Measurements from ENCODE around the gene SOS1. TPM values are rescaled to one million over a fixed set of nuclear protein-coding genes. Genes with fewer than 3 reads are reported as not detected.

The SOS1 gene
- total RNA-seq, 1 donor from 2014 or later: 28.5 TPM

DNA sequence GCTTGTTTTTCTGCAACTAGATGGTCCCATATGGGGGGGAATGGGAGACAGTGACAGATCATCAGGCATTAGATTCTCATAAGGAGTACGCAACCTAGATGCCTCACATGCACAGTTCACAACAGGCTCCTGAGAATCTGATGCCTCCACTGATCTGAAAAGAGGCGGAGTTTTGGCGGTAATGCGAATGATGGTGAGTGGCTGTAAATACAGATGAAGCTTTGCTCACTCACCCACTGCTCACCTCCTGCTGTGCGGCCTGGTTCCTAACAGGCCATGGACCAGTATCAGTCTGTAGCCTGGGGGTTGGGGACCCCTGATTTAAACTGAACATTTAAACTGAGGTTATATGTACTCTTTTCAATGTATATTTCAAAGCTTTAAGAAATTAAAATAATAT, 40.7 kb downstream of the SOS1 start:
- no peak overlapping the region for H3K4me3 Mint-ChIP-seq
- Histone ChIP-seq H3K79me2 (ENCODE audit: low read depth) (peaks cover 95% of the 10 kb centered on the region), H4K20me1 (ENCODE audit: low read depth) (peaks cover 12% of the 10 kb centered on the region)

DNA sequence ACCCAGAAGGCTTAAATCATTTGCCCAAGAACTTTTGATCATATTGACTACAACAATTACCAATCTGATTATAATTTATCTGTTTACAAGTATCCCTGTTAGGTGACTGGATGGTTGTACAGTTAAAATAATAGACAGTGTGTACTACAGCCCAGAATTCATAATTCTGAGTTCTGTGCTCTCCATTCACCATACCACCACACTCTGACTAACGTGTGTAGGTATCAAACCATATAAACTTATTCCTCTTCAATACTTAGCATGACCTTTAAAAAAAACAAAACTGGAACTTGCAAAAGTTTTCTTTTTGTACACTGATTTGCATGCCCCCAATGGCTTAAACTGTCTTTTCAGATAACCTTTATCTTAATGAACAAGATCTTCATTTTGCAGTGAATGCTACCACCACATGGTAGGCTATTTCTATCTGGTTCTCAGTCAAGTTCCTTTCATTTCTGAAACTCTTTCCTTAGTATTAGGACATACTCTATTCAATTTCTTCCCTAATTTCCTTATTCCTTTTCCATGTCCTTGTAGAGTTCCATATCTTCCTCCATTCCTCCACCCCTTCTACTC, 50.9 kb downstream of the SOS1 start:
- DNase-seq (ENCODE audit: low spot score): no peak
- Mint-ChIP-seq H3K36me3 (peaks cover 12% of the 10 kb centered on the region), H3K27me3 (ENCODE audit: insufficient read depth, low read depth) (no peaks in the 10 kb centered on the region), H3K9me3 (no peaks in the 10 kb centered on the region), H3K4me1 (peaks cover 9% of the 10 kb centered on the region), H3K27ac (no peak overlapping the region), H3K4me3 (no peak overlapping the region)
- Histone ChIP-seq H2AFZ (replicated peaks) (no peak overlapping the region), H3K9ac (no peak overlapping the region), H3K9me3 (ENCODE audit: low read depth) (no peaks in the 10 kb centered on the region), H4K20me1 (ENCODE audit: low read depth) (peaks cover 45% of the 10 kb centered on the region), H3K27ac (no peak overlapping the region), H3F3A (ENCODE audit: low read depth) (no peaks in the 10 kb centered on the region), H3K79me2 (ENCODE audit: low read depth) (peaks cover 72% of the 10 kb centered on the region), H3K4me1 (peaks cover 15% of the 10 kb centered on the region), H3K4me2 (no peak overlapping the region), H3K36me3 (no peaks in the 10 kb centered on the region), H3K4me3 (no peak overlapping the region), H3K27me3 (no peaks in the 10 kb centered on the region)
- TF ChIP-seq EZH2 (IDR thresholded peaks at IDR 0.05): no peak

More for the DNA sequence above, 40.7 kb downstream of the SOS1 start:
- no peaks in the 10 kb centered on the region for H3K27me3 ChIP-seq
- no peak overlapping the region for H3K4me2 ChIP-seq
- no peak for DNase-seq (ENCODE audit: low spot score)
- H3K4me3 ChIP-seq: no peak overlapping the region
- Mint-ChIP-seq H3K9me3 (peaks cover 12% of the 10 kb centered on the region), H3K27me3 (ENCODE audit: insufficient read depth, low read depth) (no peaks in the 10 kb centered on the region), H3K27ac (no peak overlapping the region), H3K36me3 (peaks cover 10% of the 10 kb centered on the region), H3K4me1 (no peaks in the 10 kb centered on the region)
- no peak overlapping the region for H3K27ac ChIP-seq
- no peaks in the 10 kb centered on the region for H3K9me3 ChIP-seq (ENCODE audit: low read depth)
- no peak overlapping the region for H2AFZ ChIP-seq (replicated peaks)
- no peaks in the 10 kb centered on the region for H3K4me1 ChIP-seq
- no peaks in the 10 kb centered on the region for H3F3A ChIP-seq (ENCODE audit: low read depth)
- TF ChIP-seq, protein P1, sequence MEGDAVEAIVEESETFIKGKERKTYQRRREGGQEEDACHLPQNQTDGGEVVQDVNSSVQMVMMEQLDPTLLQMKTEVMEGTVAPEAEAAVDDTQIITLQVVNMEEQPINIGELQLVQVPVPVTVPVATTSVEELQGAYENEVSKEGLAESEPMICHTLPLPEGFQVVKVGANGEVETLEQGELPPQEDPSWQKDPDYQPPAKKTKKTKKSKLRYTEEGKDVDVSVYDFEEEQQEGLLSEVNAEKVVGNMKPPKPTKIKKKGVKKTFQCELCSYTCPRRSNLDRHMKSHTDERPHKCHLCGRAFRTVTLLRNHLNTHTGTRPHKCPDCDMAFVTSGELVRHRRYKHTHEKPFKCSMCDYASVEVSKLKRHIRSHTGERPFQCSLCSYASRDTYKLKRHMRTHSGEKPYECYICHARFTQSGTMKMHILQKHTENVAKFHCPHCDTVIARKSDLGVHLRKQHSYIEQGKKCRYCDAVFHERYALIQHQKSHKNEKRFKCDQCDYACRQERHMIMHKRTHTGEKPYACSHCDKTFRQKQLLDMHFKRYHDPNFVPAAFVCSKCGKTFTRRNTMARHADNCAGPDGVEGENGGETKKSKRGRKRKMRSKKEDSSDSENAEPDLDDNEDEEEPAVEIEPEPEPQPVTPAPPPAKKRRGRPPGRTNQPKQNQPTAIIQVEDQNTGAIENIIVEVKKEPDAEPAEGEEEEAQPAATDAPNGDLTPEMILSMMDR (IDR thresholded peaks at IDR 0.05): no peak
- TF ChIP-seq EZH2 (IDR thresholded peaks at IDR 0.05) (no peak), EZH2phosphoT487 (IDR thresholded peaks at IDR 0.05) (no peak)
- H3K9ac ChIP-seq: no peak overlapping the region
- no peaks in the 10 kb centered on the region for H3K36me3 ChIP-seq

DNA sequence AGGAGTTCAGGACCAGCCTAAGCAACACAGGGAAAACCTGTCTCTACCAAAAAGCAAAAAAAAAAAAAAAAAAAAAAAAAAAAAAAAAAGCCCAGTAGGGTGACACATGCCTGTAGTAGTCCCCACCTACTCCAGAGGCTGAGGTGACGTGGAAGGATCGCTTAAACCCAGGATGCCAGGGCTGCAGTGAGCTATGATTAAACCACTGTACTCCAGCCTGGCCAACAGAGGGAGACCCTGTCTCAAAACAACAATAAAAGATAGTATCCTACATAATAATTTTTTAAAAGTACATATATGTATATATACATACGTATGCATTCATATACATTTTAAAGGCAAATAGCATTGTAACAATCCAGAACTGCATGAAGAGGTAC, 51.7 kb downstream of the SOS1 start:
- Mint-ChIP-seq H3K4me3 (no peak overlapping the region), H3K27me3 (ENCODE audit: insufficient read depth, low read depth) (no peaks in the 10 kb centered on the region), H3K27ac (no peak overlapping the region), H3K4me1 (peaks cover 9% of the 10 kb centered on the region), H3K9me3 (no peaks in the 10 kb centered on the region), H3K36me3 (peaks cover 9% of the 10 kb centered on the region)
- Histone ChIP-seq H3F3A (ENCODE audit: low read depth) (no peaks in the 10 kb centered on the region), H3K4me3 (no peak overlapping the region), H3K9me3 (ENCODE audit: low read depth) (no peaks in the 10 kb centered on the region), H3K4me1 (peaks cover 15% of the 10 kb centered on the region), H2AFZ (replicated peaks) (no peak overlapping the region), H3K27me3 (no peaks in the 10 kb centered on the region), H3K9ac (no peak overlapping the region), H3K27ac (no peak overlapping the region), H4K20me1 (ENCODE audit: low read depth) (peaks cover 45% of the 10 kb centered on the region), H3K36me3 (no peaks in the 10 kb centered on the region), H3K79me2 (ENCODE audit: low read depth) (peaks cover 65% of the 10 kb centered on the region), H3K4me2 (no peak overlapping the region)
- no peak for TF ChIP-seq EZH2phosphoT487 (IDR thresholded peaks at IDR 0.05)
- TF ChIP-seq, protein P1 (IDR thresholded peaks at IDR 0.05): peak; percentile 14
- DNase-seq (ENCODE audit: low spot score): peak; percentile 6

DNA sequence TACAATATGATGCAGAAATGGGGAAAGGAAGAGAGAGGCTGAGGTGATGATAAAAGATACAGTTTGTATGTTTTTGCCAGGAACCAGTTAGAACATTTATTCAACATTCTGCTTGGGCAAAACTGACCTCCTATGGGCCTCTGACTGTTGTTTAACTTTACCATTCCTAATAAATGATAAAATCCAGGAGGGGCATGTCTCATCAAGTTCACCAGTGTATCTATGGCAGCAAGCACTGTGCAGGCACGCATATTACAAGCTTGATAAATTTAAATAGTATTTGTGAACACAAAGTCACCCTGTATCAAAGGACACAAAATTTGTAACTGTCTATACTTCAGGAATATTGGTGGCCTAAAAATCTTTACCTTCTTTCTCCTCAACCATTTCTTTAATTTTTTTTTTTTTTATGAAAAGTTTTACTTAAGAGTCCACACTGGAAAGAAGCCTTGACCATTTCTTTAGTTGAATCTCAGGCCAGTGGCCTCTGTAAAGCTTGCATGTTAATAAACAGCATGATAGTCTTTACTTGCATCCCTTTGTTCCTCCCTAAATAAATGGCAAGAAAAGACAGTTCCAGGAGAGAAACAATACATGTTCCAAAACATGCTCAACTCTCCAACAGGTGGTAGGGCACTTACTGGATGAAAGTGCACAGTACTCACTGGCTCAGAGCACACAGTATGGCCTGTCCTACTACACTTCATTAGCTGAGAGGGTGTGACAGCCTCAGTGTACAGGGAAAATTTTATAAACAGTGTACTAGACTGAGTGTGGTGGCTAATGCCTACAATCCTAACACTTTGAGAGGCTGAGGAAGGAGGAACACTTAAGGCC, 52.3 kb downstream of the SOS1 start:
- Mint-ChIP-seq H3K36me3 (peaks cover 9% of the 10 kb centered on the region), H3K4me3 (no peak overlapping the region), H3K4me1 (peaks cover 9% of the 10 kb centered on the region), H3K9me3 (no peaks in the 10 kb centered on the region), H3K27me3 (ENCODE audit: insufficient read depth, low read depth) (no peaks in the 10 kb centered on the region), H3K27ac (no peak overlapping the region)
- Histone ChIP-seq H3K9me3 (ENCODE audit: low read depth) (no peaks in the 10 kb centered on the region), H3K79me2 (ENCODE audit: low read depth) (peaks cover 60% of the 10 kb centered on the region), H3K4me1 (peaks cover 15% of the 10 kb centered on the region), H3F3A (ENCODE audit: low read depth) (no peaks in the 10 kb centered on the region), H3K36me3 (no peaks in the 10 kb centered on the region), H3K4me2 (no peak overlapping the region), H3K27me3 (no peaks in the 10 kb centered on the region), H4K20me1 (ENCODE audit: low read depth) (peaks cover 42% of the 10 kb centered on the region), H2AFZ (replicated peaks) (no peak overlapping the region), H3K9ac (no peak overlapping the region), H3K4me3 (no peak overlapping the region), H3K27ac (no peak overlapping the region)
- TF ChIP-seq EZH2phosphoT487 (IDR thresholded peaks at IDR 0.05) (no peak), EZH2 (IDR thresholded peaks at IDR 0.05) (no peak)
- TF ChIP-seq, protein P1 (IDR thresholded peaks at IDR 0.05): no peak
- DNase-seq (ENCODE audit: low spot score): no peak

Data from neural progenitor cell (in vitro differentiated cells).